ENCODE results near the gene PATZ1.

DNA sequence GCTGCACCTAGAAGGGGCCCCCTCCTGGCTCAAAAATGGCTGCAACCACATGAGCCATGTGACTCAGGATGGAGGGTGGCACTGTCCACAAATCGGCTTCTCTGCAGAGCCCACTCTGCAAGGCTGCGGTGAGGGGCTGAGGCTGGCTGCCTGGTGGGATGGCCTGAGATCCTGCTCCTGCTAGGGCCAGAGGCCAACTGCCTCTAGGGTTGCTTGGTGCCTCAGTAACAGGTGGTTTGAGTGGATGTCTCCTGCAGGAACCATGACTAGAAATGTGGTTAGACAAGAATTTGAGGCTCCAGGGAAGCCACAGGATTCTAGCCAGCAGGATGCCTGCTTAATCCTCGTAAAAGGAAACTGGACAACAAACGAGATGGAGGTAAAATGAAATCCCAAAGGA lies 17.1 kb downstream of the PATZ1 start:
- TF ChIP-seq, protein P1, sequence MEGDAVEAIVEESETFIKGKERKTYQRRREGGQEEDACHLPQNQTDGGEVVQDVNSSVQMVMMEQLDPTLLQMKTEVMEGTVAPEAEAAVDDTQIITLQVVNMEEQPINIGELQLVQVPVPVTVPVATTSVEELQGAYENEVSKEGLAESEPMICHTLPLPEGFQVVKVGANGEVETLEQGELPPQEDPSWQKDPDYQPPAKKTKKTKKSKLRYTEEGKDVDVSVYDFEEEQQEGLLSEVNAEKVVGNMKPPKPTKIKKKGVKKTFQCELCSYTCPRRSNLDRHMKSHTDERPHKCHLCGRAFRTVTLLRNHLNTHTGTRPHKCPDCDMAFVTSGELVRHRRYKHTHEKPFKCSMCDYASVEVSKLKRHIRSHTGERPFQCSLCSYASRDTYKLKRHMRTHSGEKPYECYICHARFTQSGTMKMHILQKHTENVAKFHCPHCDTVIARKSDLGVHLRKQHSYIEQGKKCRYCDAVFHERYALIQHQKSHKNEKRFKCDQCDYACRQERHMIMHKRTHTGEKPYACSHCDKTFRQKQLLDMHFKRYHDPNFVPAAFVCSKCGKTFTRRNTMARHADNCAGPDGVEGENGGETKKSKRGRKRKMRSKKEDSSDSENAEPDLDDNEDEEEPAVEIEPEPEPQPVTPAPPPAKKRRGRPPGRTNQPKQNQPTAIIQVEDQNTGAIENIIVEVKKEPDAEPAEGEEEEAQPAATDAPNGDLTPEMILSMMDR (IDR thresholded peaks at IDR 0.05): no peak
- TF ChIP-seq POLR2AphosphoS5 (IDR thresholded peaks at IDR 0.05): no peak
- TF ChIP-seq POLR2A (IDR thresholded peaks at IDR 0.05): no peak
- no peak for TF ChIP-seq EP300 (IDR thresholded peaks at IDR 0.05)
